Immature natural killer cell (primary cell): Measurements from ENCODE around the gene GIPC1. TPM values are rescaled to one million over a fixed set of nuclear protein-coding genes. Genes with fewer than 3 reads are reported as not detected.

ENCODE experiments used
- DNase-seq, 3 donors: peaks; one replicate each; pipeline ENCODE4 v3.0.0; 2022; ENCODE audit warnings: mixed read lengths in 1 of 3
- H3K27ac Mint-ChIP-seq, 6 donors: one replicate each; pipeline ENCODE4 v1.8.0; 2020; ENCODE audit warnings: mixed read lengths in 6 of 6, mild to moderate bottlenecking in 5 of 6, inconsistent platforms in 4 of 6, moderate library complexity in 3 of 6
- H3K27me3 Mint-ChIP-seq, 3 donors: one replicate each; pipeline ENCODE4 v1.8.0; 2020 to 2021; ENCODE audit warnings: low read depth in 3 of 3, mild to moderate bottlenecking in 3 of 3, mixed read lengths in 3 of 3, moderate library complexity in 3 of 3, inconsistent platforms in 1 of 3
- H3K36me3 Mint-ChIP-seq, 3 donors: one replicate each; pipeline ENCODE4 v1.8.0; 2020; ENCODE audit warnings: mixed read lengths in 3 of 3, inconsistent platforms in 2 of 3, mild to moderate bottlenecking in 2 of 3
- H3K4me1 Mint-ChIP-seq, 2 donors: one replicate each; pipeline ENCODE4 v1.8.0; 2020; ENCODE audit warnings: inconsistent platforms in 2 of 2, mild to moderate bottlenecking in 2 of 2, mixed read lengths in 2 of 2, moderate library complexity in 1 of 2
- H3K4me3 Mint-ChIP-seq, 5 donors: one replicate each; pipeline ENCODE4 v1.8.0; 2020; ENCODE audit warnings: mild to moderate bottlenecking in 5 of 5, mixed read lengths in 5 of 5, inconsistent platforms in 3 of 5, moderate library complexity in 3 of 5
- H3K9me3 Mint-ChIP-seq, 6 donors: one replicate each; pipeline ENCODE4 v1.8.0; 2020; ENCODE audit warnings: mild to moderate bottlenecking in 6 of 6, mixed read lengths in 6 of 6, inconsistent platforms in 4 of 6, moderate library complexity in 3 of 6
- polyA plus RNA-seq, 3 donors: library from polyadenylated mRNA; unstranded; fragments of 300-500 nt; fragmentation: Illumina TruSeq; gene quantifications; one replicate each; pipeline ENCODE4 v1.2.3, GENCODE V29; 2021

The GIPC1 gene
- polyA plus RNA-seq, 3 donors from 2014 or later = 42.0 to 49.0 (median 47.0) TPM

GRCh38 chr19:14441041-14441938 is 54.6 kb downstream of the GIPC1 start:
- H3K4me1 Mint-ChIP-seq = peaks cover 61 to 71% of the 10 kb centered on the region in 2 donors
- H3K27ac Mint-ChIP-seq = peak overlapping the region; percentile 90 to 97 (median 96)
- H3K27me3 Mint-ChIP-seq = peaks cover 3 to 18% (median 15%) of the 10 kb centered on the region in 3 donors
- H3K36me3 Mint-ChIP-seq = peaks cover 9 to 27% (median 14%) of the 10 kb centered on the region in 3 donors
- H3K9me3 Mint-ChIP-seq = no peaks in the 10 kb centered on the region
- peak overlapping the region; percentile 90 to 95 (median 93) for H3K4me3 Mint-ChIP-seq
- peak; percentile 23 to 66 (median 57) for DNase-seq

GRCh38 chr19:14440049-14440448 is 55.9 kb downstream of the GIPC1 start:
- H3K4me3 Mint-ChIP-seq = peak overlapping the region; percentile 90 to 95 (median 93)
- H3K27ac Mint-ChIP-seq = peak overlapping the region; percentile 93 to 97 (median 96)
- peaks cover 9 to 20% (median 10%) of the 10 kb centered on the region in 3 donors for H3K36me3 Mint-ChIP-seq
- peaks cover 67 to 80% of the 10 kb centered on the region in 2 donors for H3K4me1 Mint-ChIP-seq
- peak; percentile 74 to 75 (median 74) for DNase-seq
- H3K9me3 Mint-ChIP-seq = no peaks in the 10 kb centered on the region
- H3K27me3 Mint-ChIP-seq = peaks cover 3 to 18% (median 15%) of the 10 kb centered on the region in 3 donors

GRCh38 chr19:14439014-14439413 is 56.9 kb downstream of the GIPC1 start:
- Mint-ChIP-seq H3K4me1 (peaks cover 71 to 84% of the 10 kb centered on the region in 2 donors), H3K4me3 (peak overlapping the region; percentile 84 to 95 (median 92)), H3K9me3 (no peaks in the 10 kb centered on the region), H3K27ac (peak overlapping the region; percentile 87 to 96 (median 93)), H3K27me3 (peaks cover 6 to 18% (median 15%) of the 10 kb centered on the region in 3 donors), H3K36me3 (peaks cover 3 to 14% (median 4%) of the 10 kb centered on the region in 3 donors)
- no peak for DNase-seq

GRCh38 chr19:14437578-14438140 is 58.3 kb downstream of the GIPC1 start:
- H3K4me1 Mint-ChIP-seq = peaks cover 71 to 78% of the 10 kb centered on the region in 2 donors
- no peaks in the 10 kb centered on the region for H3K9me3 Mint-ChIP-seq
- H3K4me3 Mint-ChIP-seq = peak overlapping the region; percentile 65 to 92 (median 73)
- H3K27me3 Mint-ChIP-seq = peaks cover 6 to 19% (median 13%) of the 10 kb centered on the region in 3 donors
- peaks cover under 1 to 5% (median 4%) of the 10 kb centered on the region in 3 donors for H3K36me3 Mint-ChIP-seq
- no peak for DNase-seq
- peak overlapping the region; percentile 87 to 96 (median 93) for H3K27ac Mint-ChIP-seq

- H3K27me3 Mint-ChIP-seq = peaks cover 8 to 25% (median 14%) of the 10 kb centered on the region in 3 donors
- no peak for DNase-seq
- H3K9me3 Mint-ChIP-seq = peaks cover 0 to under 1% (median 0%) of the 10 kb centered on the region in 6 donors
- no peaks in the 10 kb centered on the region for H3K36me3 Mint-ChIP-seq
- H3K27ac Mint-ChIP-seq = peak overlapping the region; percentile 92 to 96 (median 93)
- H3K4me1 Mint-ChIP-seq = peaks cover 70 to 78% of the 10 kb centered on the region in 2 donors
- peak overlapping the region; percentile 70 to 88 (median 83) for H3K4me3 Mint-ChIP-seq
Observed at GRCh38 chr19:14435320-14436050, 60.4 kb downstream of the GIPC1 start.

GRCh38 chr19:14434543-14435319 is 61.2 kb downstream of the GIPC1 start:
- Mint-ChIP-seq H3K27me3 (peaks cover 8 to 22% (median 11%) of the 10 kb centered on the region in 3 donors), H3K27ac (peak overlapping the region; percentile 92 to 95 (median 93)), H3K9me3 (peaks cover 0 to 2% (median 0%) of the 10 kb centered on the region in 6 donors), H3K4me1 (peaks cover 62 to 71% of the 10 kb centered on the region in 2 donors), H3K4me3 (peak overlapping the region; percentile 70 to 88 (median 83)), H3K36me3 (no peaks in the 10 kb centered on the region)
- DNase-seq = peak in 1 of 3 donors; percentile 50

GRCh38 chr19:14433554-14434501 is 62.1 kb downstream of the GIPC1 start:
- DNase-seq = peak; percentile 49 to 56 (median 54)
- Mint-ChIP-seq H3K4me1 (peaks cover 55 to 62% of the 10 kb centered on the region in 2 donors), H3K27me3 (peaks cover 6 to 22% (median 11%) of the 10 kb centered on the region in 3 donors), H3K36me3 (no peaks in the 10 kb centered on the region), H3K27ac (peak overlapping the region; percentile 92 to 95 (median 93)), H3K4me3 (peak overlapping the region; percentile 70 to 88 (median 83)), H3K9me3 (peaks cover 0 to 2% (median 0%) of the 10 kb centered on the region in 6 donors)

- no peaks in the 10 kb centered on the region for H3K36me3 Mint-ChIP-seq
- DNase-seq = peak; percentile 51 to 56 (median 54)
- H3K4me1 Mint-ChIP-seq = peaks cover 46 to 53% of the 10 kb centered on the region in 2 donors
- H3K9me3 Mint-ChIP-seq = peaks cover 0 to 2% (median 0%) of the 10 kb centered on the region in 6 donors
- H3K27me3 Mint-ChIP-seq = peaks cover 5 to 17% (median 6%) of the 10 kb centered on the region in 3 donors
- H3K27ac Mint-ChIP-seq = peak within 1 kb of the TSS; percentile 92 to 95 (median 93)
- peak within 1 kb of the TSS; percentile 83 to 89 (median 87) for H3K4me3 Mint-ChIP-seq
Observed at GRCh38 chr19:14432791-14433553, 63.0 kb downstream of the GIPC1 start, which contains the start of gene PKN1. PKN1 (plus strand) TSS chr19:14433306; CDS start chr19:14433522, 216 bp downstream.

- peak overlapping the region; percentile 22 to 73 (median 32) for H3K4me3 Mint-ChIP-seq
- H3K4me1 Mint-ChIP-seq = peaks cover 32 to 36% of the 10 kb centered on the region in 2 donors
- H3K9me3 Mint-ChIP-seq = peaks cover 0 to 2% (median 0%) of the 10 kb centered on the region in 6 donors
- H3K27me3 Mint-ChIP-seq = peaks cover 5 to 15% (median 10%) of the 10 kb centered on the region in 3 donors
- DNase-seq = no peak
- H3K36me3 Mint-ChIP-seq = no peaks in the 10 kb centered on the region
- peak overlapping the region in 5 of 6 donors; percentile 6 to 72 (median 49) for H3K27ac Mint-ChIP-seq
Observed at GRCh38 chr19:14430712-14431111, 65.2 kb downstream of the GIPC1 start.

- no peak for DNase-seq
- Mint-ChIP-seq H3K4me1 (peaks cover 15 to 18% of the 10 kb centered on the region in 2 donors), H3K9me3 (peaks cover 0 to 2% (median 0%) of the 10 kb centered on the region in 6 donors), H3K4me3 (no peak overlapping the region), H3K27ac (no peak overlapping the region), H3K36me3 (no peaks in the 10 kb centered on the region), H3K27me3 (peaks cover 5 to 15% (median 7%) of the 10 kb centered on the region in 3 donors)
Observed at GRCh38 chr19:14428882-14429416, 67.0 kb downstream of the GIPC1 start.
